HepG2 (cell line): ENCODE measurements around the gene MTCH1. TPM values are rescaled to one million over a fixed set of nuclear protein-coding genes. Genes with fewer than 3 reads are reported as not detected.

Experiments used
- ATAC-seq: fragments of 200-7000 bp; cut with Tn5 transposase; 3 replicates; pipeline ENCODE4 v1.9.1; 2020; ENCODE audit warnings: mild to moderate bottlenecking, moderate library complexity
- BruUV-seq: library from RNA; stranded (reverse); fragments of 400-500 nt; replicated peaks from 2 replicates; lab custom pipeline; 2021; lab: Mats Ljungman, UMichigan
- CTCF ChIA-PET: fragments of 300-600 bp; formaldehyde crosslinking; extraction: SDS; loops from one replicate; lab custom pipeline; 2021; ENCODE audit warnings: low total read pairs, inconsistent platforms, low intra/inter-chr PET ratio; lab: Yijun Ruan, JAX
- POLR2A ChIA-PET: fragments of 350-600 bp; sonication (Branson Sonifier 250); formaldehyde crosslinking; loops from one replicate; lab custom pipeline; 2020; ENCODE audit warnings: antibody characterized with exemption, inconsistent platforms; lab: Yijun Ruan, JAX
- DNase-seq: peaks from one replicate; pipeline ENCODE4 v3.0.0-alpha.2; 2015; ENCODE audit warnings: low spot score
- FAIRE-seq: peaks from 3 replicates; lab custom pipeline; 2011; peaks lifted over from hg19 to GRCh38; lab: Jason Lieb, UNC
- H2AFZ ChIP-seq: one replicate; pipeline ENCODE4 v1.6.1; 2011; ENCODE audit warnings: low read length, inconsistent platforms
- H3K27ac ChIP-seq: fragments of 300-600 bp; 3 replicates; pipeline ENCODE4 v1.8.0; 2011; ENCODE audit warnings: mixed run types, mild to moderate bottlenecking, mixed read lengths, low read length, inconsistent platforms; ENCODE audit not compliant: insufficient read depth; ENCODE audit errors: extremely low read length
- H3K27me3 ChIP-seq, 2 experiments: fragments of 200-600 bp in 1 of 2; 2 replicates in 1 of 2; 3 replicates in 1 of 2; pipeline versions ENCODE4 v1.6.0 to v1.8.0; 2011; ENCODE audit warnings: low read length in 2 of 2, mild to moderate bottlenecking in 2 of 2, moderate library complexity in 2 of 2, inconsistent platforms in 1 of 2; ENCODE audit not compliant: insufficient read depth in 2 of 2, control insufficient read depth in 1 of 2
- H3K36me3 ChIP-seq, 2 experiments: fragments of 200-600 bp in 1 of 2; replicated peaks in 1 of 2; 2 replicates in 1 of 2; 3 replicates in 1 of 2; pipeline versions ENCODE4 v1.5.1 to v1.8.0; 2011; ENCODE audit warnings: low read length in 2 of 2, inconsistent platforms in 1 of 2; ENCODE audit not compliant: insufficient read depth in 2 of 2, control insufficient read depth in 1 of 2
- H3K4me1 ChIP-seq: 2 replicates; pipeline ENCODE4 v1.5.1; 2012; ENCODE audit warnings: low read length, inconsistent platforms; ENCODE audit not compliant: insufficient read depth
- H3K4me2 ChIP-seq: 2 replicates; pipeline ENCODE4 v1.6.0; 2011; ENCODE audit warnings: low read depth, low read length, inconsistent platforms
- H3K4me3 ChIP-seq, 3 experiments: fragments of 200-600 bp in 1 of 3; sonication (generic), shearing (Covaris generic) in 1 of 3; replicated peaks in 1 of 3; 2 replicates each; pipeline ENCODE4 v1.5.1; 2011 to 2016; ENCODE audit warnings: low read length in 3 of 3, inconsistent platforms in 2 of 3, low read depth in 2 of 3, mild to moderate bottlenecking in 2 of 3, control low read depth in 1 of 3, mixed read lengths in 1 of 3; ENCODE audit not compliant: insufficient read depth in 1 of 3
- H3K79me2 ChIP-seq: one replicate; pipeline ENCODE4 v1.6.1; 2011; ENCODE audit warnings: low read length, inconsistent platforms; ENCODE audit not compliant: insufficient read depth
- H3K9ac ChIP-seq: 2 replicates; pipeline ENCODE4 v1.6.0; 2011; ENCODE audit warnings: mild to moderate bottlenecking, low read depth, low read length, inconsistent platforms; ENCODE audit not compliant: insufficient read depth
- H3K9me3 ChIP-seq: 2 replicates; pipeline ENCODE4 v1.5.1; 2012; ENCODE audit warnings: mild to moderate bottlenecking, low read length
- H4K20me1 ChIP-seq: 2 replicates; pipeline ENCODE4 v1.6.0; 2011; ENCODE audit warnings: inconsistent platforms, mild to moderate bottlenecking, low read length, moderate library complexity; ENCODE audit not compliant: insufficient read depth
- GATAD1 ChIP-seq: IDR thresholded peaks from 2 replicates; pipeline ENCODE4 v1.6.1; 2016; ENCODE audit warnings: missing genetic modification reagents, missing compliant biosample characterization
- PRDM15 ChIP-seq: sonication (generic); formaldehyde crosslinking; IDR thresholded peaks from 2 replicates; pipeline ENCODE4 v1.4.0; 2020; ENCODE audit warnings: missing genetic modification reagents
- RFX5 ChIP-seq: IDR thresholded peaks from 2 replicates; pipeline ENCODE4 v1.6.1; 2011; ENCODE audit warnings: low read depth, low read length, improper control_type of control experiment
- TEF ChIP-seq: sonication (generic); formaldehyde crosslinking; IDR thresholded peaks from 2 replicates; pipeline ENCODE4 v1.5.0; 2020; ENCODE audit warnings: missing genetic modification reagents
- ZFP41 ChIP-seq: sonication (generic); formaldehyde crosslinking; IDR thresholded peaks from 2 replicates; pipeline ENCODE4 v1.4.0; 2020; ENCODE audit warnings: mild to moderate bottlenecking, missing genetic modification reagents, borderline replicate concordance
- ZNF414 ChIP-seq: sonication (generic); formaldehyde crosslinking; IDR thresholded peaks from 2 replicates; pipeline ENCODE4 v1.5.0; 2020; ENCODE audit warnings: missing genetic modification reagents
- ZUFSP ChIP-seq: sonication (generic); formaldehyde crosslinking; IDR thresholded peaks from 2 replicates; pipeline ENCODE4 v1.9.0; 2021; ENCODE audit warnings: missing genetic modification reagents, mild to moderate bottlenecking, borderline replicate concordance
- WGBS: methylation state at CpG from one replicate; pipeline ENCODE4 v1.1.6; 2017; ENCODE audit warnings: low lambda C conversion rate; 5-methylcytosine and 5-hydroxymethylcytosine counted together
- in situ Hi-C: cut with HindIII; loops from 2 replicates; pipeline ENCODE4 v1.10.0; 2017; ENCODE audit warnings: low pct_unique_long_range_greater_than_20kb; ENCODE audit not compliant: extremely low pct_ligation_motif_present
- intact Hi-C: fragments of 100-400 bp; cut with micrococcal nuclease; formaldehyde crosslinking; loops from one replicate; pipeline ENCODE4 v1.10.0; 2022; ENCODE audit not compliant: unreplicated experiment
- polyA plus RNA-seq, 8 experiments: library from polyadenylated mRNA; depleted of rRNA in 3 of 8; stranded (reverse) in 7 of 8; unstranded in 1 of 8; fragments of >200 nt; fragmentation: Illumina TruSeq in 4 of 8; extraction: Trizol in 4 of 8; gene quantifications; 2 replicates each; pipeline versions ENCODE4 v1.2.1 to v1.2.3, GENCODE V29; 2011 to 2016; ENCODE audit warnings: low read depth in 4 of 8, missing spikeins in 1 of 8, mixed read lengths in 1 of 8; ENCODE audit not compliant: insufficient read depth in 1 of 8
- total RNA-seq, 5 experiments: library from RNA; depleted of rRNA; stranded (reverse); fragments of >200 nt; fragmentation: Illumina TruSeq; extraction: Trizol; gene quantifications; 2 replicates each; pipeline ENCODE4 v1.2.3, GENCODE V29; 2016; ENCODE audit warnings: low read depth in 1 of 5

MTCH1 gene
- total and polyA plus RNA-seq, 2 of the 13 experiments (the other 11 are each of a cell fraction or from before 2014, with no cell fraction given) = 86.2 to 144 TPM

GRCh38 chr6:36967301-36967700 is 18.7 kb downstream of the MTCH1 start:
- TF ChIP-seq RFX5 (0 out of 2 replicates have a peak, but pooled peaks have one; percentile 12), ZUFSP (CRISPR knock-in tag) (no peak), GATAD1 (no peak), ZFP41 (CRISPR knock-in tag) (no peak), PRDM15 (CRISPR knock-in tag) (no peak), TEF (CRISPR knock-in tag) (peak; percentile 52; the same call in 1 of the 2 replicates), ZNF414 (CRISPR knock-in tag) (no peak)
- 82% methylated on average over 3 of the region's 3 CpGs for WGBS
- Histone ChIP-seq H2AFZ (no peak overlapping the region), H3K27me3 (0 out of 5 replicates have a peak, but pooled peaks cover 0 to 7% of the 10 kb centered on the region in 2 experiments), H4K20me1 (no peaks in the 10 kb centered on the region), H3K4me3 (no peak overlapping the region), H3K79me2 (no peaks in the 10 kb centered on the region), H3K4me1 (no peaks in the 10 kb centered on the region), H3K9me3 (no peaks in the 10 kb centered on the region), H3K36me3 (peaks cover 42 to 52% of the 10 kb centered on the region in 2 experiments), H3K4me2 (no peak overlapping the region), H3K9ac (no peak overlapping the region), H3K27ac (no peak overlapping the region)
- CTCF ChIA-PET = no interaction called here
- BruUV-seq = no TSS peak
- DNase-seq = no peak
- ATAC-seq = no peak
- intact Hi-C loops = no loop called here
- POLR2A ChIA-PET = no interaction called here
- in situ Hi-C loops = no loop called here
- FAIRE-seq = no peak
